HepG2 (cell line): ENCODE measurements around the gene RGS19. TPM values are rescaled to one million over a fixed set of nuclear protein-coding genes. Genes with fewer than 3 reads are reported as not detected.

Source experiments
- ATF7 ChIP-seq, 2 experiments: fragments of 450-650 bp in 1 of 2; sonication (generic) in 1 of 2; formaldehyde crosslinking in 1 of 2; IDR thresholded peaks; 2 replicates each; pipeline versions ENCODE4 v1.4.0 to v1.6.1; 2016 to 2020; ENCODE audit warnings: antibody characterized with exemption in 1 of 2, mild to moderate bottlenecking in 1 of 2, missing genetic modification reagents in 1 of 2
- DNMT1 ChIP-seq: sonication (generic); formaldehyde crosslinking; IDR thresholded peaks from 2 replicates; pipeline ENCODE4 v1.5.1; 2020; ENCODE audit warnings: mild to moderate bottlenecking, missing genetic modification reagents
- REXO4 ChIP-seq: sonication (generic); formaldehyde crosslinking; IDR thresholded peaks from 2 replicates; pipeline ENCODE4 v1.8.0; 2022; ENCODE audit warnings: missing genetic modification reagents, mild to moderate bottlenecking, borderline replicate concordance
- SRSF1 ChIP-seq: fragments of 200-400 bp; formaldehyde crosslinking; optimal IDR thresholded peaks from 2 replicates; pipeline ENCODE3; 2017; ENCODE audit warnings: mild to moderate bottlenecking, low read depth, low read length, moderate library complexity
- TBL1XR1 ChIP-seq: fragments of 150-350 bp; IDR thresholded peaks from 2 replicates; pipeline ENCODE4 v1.6.1; 2014; ENCODE audit warnings: borderline replicate concordance, low read length; ENCODE audit not compliant: partially characterized antibody
- ZBTB38 ChIP-seq: sonication (generic); formaldehyde crosslinking; IDR thresholded peaks from 2 replicates; pipeline ENCODE4 v1.5.1; 2020; ENCODE audit warnings: mild to moderate bottlenecking, missing genetic modification reagents
- ZFY ChIP-seq: sonication (generic); formaldehyde crosslinking; IDR thresholded peaks from 2 replicates; pipeline ENCODE4 v1.4.0; 2020; ENCODE audit warnings: missing genetic modification reagents
- ZNF446 ChIP-seq: sonication (generic); formaldehyde crosslinking; IDR thresholded peaks from 2 replicates; pipeline ENCODE4 v1.5.0; 2020; ENCODE audit warnings: mild to moderate bottlenecking, missing genetic modification reagents
- ZNF629 ChIP-seq: sonication (generic); formaldehyde crosslinking; conservative IDR thresholded peaks from 2 replicates; pipeline ENCODE4 v1.5.0; 2020; ENCODE audit warnings: missing genetic modification reagents
- polyA plus RNA-seq, 8 experiments: library from polyadenylated mRNA; depleted of rRNA in 3 of 8; stranded (reverse) in 7 of 8; unstranded in 1 of 8; fragments of >200 nt; fragmentation: Illumina TruSeq in 4 of 8; extraction: Trizol in 4 of 8; gene quantifications; 2 replicates each; pipeline versions ENCODE4 v1.2.1 to v1.2.3, GENCODE V29; 2011 to 2016; ENCODE audit warnings: low read depth in 4 of 8, missing spikeins in 1 of 8, mixed read lengths in 1 of 8; ENCODE audit not compliant: insufficient read depth in 1 of 8
- total RNA-seq, 5 experiments: library from RNA; depleted of rRNA; stranded (reverse); fragments of >200 nt; fragmentation: Illumina TruSeq; extraction: Trizol; gene quantifications; 2 replicates each; pipeline ENCODE4 v1.2.3, GENCODE V29; 2016; ENCODE audit warnings: low read depth in 1 of 5
- TF ChIP-seq, protein P1 (sequence below): sonication (generic); formaldehyde crosslinking; IDR thresholded peaks from 2 replicates; pipeline ENCODE4 v1.5.0; 2020; ENCODE audit warnings: mild to moderate bottlenecking, missing genetic modification reagents, moderate library complexity
- TF ChIP-seq, protein P2 (sequence below): sonication (generic); formaldehyde crosslinking; IDR thresholded peaks from 2 replicates; pipeline ENCODE4 v1.4.0; 2020; ENCODE audit warnings: missing genetic modification reagents, mild to moderate bottlenecking, borderline replicate concordance
- TF ChIP-seq, protein P3 (sequence below): sonication (generic); formaldehyde crosslinking; IDR thresholded peaks from 2 replicates; pipeline ENCODE4 v1.4.0; 2020; ENCODE audit warnings: mild to moderate bottlenecking, missing genetic modification reagents
- TF ChIP-seq, protein P4 (sequence below): sonication (generic); formaldehyde crosslinking; IDR thresholded peaks from 2 replicates; pipeline ENCODE4 v1.8.0; 2022; ENCODE audit warnings: mild to moderate bottlenecking, missing genetic modification reagents; ENCODE audit not compliant: insufficient replicate concordance
- TF ChIP-seq, protein P5 (sequence below): sonication (generic); formaldehyde crosslinking; IDR thresholded peaks from 2 replicates; pipeline ENCODE4 v1.9.0; 2021; ENCODE audit warnings: mild to moderate bottlenecking, missing genetic modification reagents

Gene RGS19
- total and polyA plus RNA-seq, 2 of the 13 experiments (the other 11 are each of a cell fraction or from before 2014, with no cell fraction given), result 10.7 to 11.9 TPM

DNA sequence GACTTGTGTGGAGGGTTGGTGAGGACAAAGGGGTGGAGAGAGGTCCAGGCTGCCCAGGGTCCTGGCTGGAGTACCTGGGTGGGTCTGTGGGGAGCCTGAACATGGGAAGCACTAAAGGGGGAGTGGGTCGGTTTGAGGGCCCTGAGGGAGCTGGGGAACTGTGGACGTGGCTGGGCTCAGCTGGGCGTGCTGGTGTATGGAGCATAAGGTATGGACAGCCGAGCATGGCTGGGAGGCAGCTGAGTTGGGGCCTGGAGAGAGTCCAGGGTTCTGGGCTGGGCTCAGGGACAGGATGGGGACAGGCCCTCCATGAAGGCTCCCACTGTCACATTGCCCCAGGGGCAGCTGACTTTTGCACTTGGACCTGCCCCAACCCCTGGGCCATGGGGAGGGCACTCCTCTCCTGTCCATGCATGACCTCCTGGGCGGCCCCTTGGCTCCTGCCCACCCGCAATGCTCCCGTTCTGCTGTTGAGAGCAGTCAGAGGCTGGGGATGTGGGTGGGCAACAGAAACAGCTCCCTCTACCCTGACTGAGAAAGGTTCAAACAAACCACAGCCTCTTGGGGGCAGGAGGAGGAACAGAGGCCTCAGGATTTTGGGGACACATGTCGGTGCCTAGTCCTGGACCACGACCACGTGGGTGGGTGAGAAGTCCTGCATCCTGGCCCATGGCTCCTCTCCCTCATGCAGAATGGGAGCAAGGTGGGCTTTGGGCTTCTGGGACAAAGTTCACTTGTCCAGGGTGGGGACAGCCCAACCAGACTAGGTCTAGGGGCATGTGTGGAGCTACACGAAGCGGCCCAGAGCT is 38.9 kb downstream of the RGS19 start (continued):
- TF ChIP-seq, protein P1, sequence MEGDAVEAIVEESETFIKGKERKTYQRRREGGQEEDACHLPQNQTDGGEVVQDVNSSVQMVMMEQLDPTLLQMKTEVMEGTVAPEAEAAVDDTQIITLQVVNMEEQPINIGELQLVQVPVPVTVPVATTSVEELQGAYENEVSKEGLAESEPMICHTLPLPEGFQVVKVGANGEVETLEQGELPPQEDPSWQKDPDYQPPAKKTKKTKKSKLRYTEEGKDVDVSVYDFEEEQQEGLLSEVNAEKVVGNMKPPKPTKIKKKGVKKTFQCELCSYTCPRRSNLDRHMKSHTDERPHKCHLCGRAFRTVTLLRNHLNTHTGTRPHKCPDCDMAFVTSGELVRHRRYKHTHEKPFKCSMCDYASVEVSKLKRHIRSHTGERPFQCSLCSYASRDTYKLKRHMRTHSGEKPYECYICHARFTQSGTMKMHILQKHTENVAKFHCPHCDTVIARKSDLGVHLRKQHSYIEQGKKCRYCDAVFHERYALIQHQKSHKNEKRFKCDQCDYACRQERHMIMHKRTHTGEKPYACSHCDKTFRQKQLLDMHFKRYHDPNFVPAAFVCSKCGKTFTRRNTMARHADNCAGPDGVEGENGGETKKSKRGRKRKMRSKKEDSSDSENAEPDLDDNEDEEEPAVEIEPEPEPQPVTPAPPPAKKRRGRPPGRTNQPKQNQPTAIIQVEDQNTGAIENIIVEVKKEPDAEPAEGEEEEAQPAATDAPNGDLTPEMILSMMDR (CRISPR knock-in tag), result 0 out of 2 replicates have a peak, but pooled peaks have one; percentile 32
- TF ChIP-seq, protein P2, sequence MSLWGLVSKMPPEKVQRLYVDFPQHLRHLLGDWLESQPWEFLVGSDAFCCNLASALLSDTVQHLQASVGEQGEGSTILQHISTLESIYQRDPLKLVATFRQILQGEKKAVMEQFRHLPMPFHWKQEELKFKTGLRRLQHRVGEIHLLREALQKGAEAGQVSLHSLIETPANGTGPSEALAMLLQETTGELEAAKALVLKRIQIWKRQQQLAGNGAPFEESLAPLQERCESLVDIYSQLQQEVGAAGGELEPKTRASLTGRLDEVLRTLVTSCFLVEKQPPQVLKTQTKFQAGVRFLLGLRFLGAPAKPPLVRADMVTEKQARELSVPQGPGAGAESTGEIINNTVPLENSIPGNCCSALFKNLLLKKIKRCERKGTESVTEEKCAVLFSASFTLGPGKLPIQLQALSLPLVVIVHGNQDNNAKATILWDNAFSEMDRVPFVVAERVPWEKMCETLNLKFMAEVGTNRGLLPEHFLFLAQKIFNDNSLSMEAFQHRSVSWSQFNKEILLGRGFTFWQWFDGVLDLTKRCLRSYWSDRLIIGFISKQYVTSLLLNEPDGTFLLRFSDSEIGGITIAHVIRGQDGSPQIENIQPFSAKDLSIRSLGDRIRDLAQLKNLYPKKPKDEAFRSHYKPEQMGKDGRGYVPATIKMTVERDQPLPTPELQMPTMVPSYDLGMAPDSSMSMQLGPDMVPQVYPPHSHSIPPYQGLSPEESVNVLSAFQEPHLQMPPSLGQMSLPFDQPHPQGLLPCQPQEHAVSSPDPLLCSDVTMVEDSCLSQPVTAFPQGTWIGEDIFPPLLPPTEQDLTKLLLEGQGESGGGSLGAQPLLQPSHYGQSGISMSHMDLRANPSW, result no peak
- peak; percentile 16; the same call in 1 of the 2 replicates for TF ChIP-seq ZBTB38 (CRISPR knock-in tag)
- peak; percentile 89; the same call in 1 of the 2 replicates for TF ChIP-seq REXO4 (CRISPR knock-in tag)
- no peak for TF ChIP-seq SRSF1
- no peak for TF ChIP-seq ZNF446 (CRISPR knock-in tag)
- TF ChIP-seq, protein P3, sequence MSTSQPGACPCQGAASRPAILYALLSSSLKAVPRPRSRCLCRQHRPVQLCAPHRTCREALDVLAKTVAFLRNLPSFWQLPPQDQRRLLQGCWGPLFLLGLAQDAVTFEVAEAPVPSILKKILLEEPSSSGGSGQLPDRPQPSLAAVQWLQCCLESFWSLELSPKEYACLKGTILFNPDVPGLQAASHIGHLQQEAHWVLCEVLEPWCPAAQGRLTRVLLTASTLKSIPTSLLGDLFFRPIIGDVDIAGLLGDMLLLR (CRISPR knock-in tag), result peak; percentile 59; the same call in 1 of the 2 replicates
- TF ChIP-seq, protein P4, sequence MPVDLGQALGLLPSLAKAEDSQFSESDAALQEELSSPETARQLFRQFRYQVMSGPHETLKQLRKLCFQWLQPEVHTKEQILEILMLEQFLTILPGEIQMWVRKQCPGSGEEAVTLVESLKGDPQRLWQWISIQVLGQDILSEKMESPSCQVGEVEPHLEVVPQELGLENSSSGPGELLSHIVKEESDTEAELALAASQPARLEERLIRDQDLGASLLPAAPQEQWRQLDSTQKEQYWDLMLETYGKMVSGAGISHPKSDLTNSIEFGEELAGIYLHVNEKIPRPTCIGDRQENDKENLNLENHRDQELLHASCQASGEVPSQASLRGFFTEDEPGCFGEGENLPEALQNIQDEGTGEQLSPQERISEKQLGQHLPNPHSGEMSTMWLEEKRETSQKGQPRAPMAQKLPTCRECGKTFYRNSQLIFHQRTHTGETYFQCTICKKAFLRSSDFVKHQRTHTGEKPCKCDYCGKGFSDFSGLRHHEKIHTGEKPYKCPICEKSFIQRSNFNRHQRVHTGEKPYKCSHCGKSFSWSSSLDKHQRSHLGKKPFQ (CRISPR knock-in tag), result no peak
- no peak for TF ChIP-seq ZNF629 (CRISPR knock-in tag)
- no peak for TF ChIP-seq ATF7 (IDR thresholded peaks at IDR 0.05)
- 0 out of 2 replicates have a peak, but pooled peaks have one; percentile 63 for TF ChIP-seq ATF7 (CRISPR knock-in tag; IDR thresholded peaks at IDR 0.05)
- TF ChIP-seq, protein P5, sequence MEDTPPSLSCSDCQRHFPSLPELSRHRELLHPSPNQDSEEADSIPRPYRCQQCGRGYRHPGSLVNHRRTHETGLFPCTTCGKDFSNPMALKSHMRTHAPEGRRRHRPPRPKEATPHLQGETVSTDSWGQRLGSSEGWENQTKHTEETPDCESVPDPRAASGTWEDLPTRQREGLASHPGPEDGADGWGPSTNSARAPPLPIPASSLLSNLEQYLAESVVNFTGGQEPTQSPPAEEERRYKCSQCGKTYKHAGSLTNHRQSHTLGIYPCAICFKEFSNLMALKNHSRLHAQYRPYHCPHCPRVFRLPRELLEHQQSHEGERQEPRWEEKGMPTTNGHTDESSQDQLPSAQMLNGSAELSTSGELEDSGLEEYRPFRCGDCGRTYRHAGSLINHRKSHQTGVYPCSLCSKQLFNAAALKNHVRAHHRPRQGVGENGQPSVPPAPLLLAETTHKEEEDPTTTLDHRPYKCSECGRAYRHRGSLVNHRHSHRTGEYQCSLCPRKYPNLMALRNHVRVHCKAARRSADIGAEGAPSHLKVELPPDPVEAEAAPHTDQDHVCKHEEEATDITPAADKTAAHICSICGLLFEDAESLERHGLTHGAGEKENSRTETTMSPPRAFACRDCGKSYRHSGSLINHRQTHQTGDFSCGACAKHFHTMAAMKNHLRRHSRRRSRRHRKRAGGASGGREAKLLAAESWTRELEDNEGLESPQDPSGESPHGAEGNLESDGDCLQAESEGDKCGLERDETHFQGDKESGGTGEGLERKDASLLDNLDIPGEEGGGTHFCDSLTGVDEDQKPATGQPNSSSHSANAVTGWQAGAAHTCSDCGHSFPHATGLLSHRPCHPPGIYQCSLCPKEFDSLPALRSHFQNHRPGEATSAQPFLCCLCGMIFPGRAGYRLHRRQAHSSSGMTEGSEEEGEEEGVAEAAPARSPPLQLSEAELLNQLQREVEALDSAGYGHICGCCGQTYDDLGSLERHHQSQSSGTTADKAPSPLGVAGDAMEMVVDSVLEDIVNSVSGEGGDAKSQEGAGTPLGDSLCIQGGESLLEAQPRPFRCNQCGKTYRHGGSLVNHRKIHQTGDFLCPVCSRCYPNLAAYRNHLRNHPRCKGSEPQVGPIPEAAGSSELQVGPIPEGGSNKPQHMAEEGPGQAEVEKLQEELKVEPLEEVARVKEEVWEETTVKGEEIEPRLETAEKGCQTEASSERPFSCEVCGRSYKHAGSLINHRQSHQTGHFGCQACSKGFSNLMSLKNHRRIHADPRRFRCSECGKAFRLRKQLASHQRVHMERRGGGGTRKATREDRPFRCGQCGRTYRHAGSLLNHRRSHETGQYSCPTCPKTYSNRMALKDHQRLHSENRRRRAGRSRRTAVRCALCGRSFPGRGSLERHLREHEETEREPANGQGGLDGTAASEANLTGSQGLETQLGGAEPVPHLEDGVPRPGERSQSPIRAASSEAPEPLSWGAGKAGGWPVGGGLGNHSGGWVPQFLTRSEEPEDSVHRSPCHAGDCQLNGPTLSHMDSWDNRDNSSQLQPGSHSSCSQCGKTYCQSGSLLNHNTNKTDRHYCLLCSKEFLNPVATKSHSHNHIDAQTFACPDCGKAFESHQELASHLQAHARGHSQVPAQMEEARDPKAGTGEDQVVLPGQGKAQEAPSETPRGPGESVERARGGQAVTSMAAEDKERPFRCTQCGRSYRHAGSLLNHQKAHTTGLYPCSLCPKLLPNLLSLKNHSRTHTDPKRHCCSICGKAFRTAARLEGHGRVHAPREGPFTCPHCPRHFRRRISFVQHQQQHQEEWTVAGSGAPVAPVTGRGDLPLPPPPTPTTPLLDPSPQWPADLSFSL (CRISPR knock-in tag), result peak; percentile 8; the same call in 1 of the 2 replicates
- no peak for TF ChIP-seq DNMT1 (CRISPR knock-in tag)
- peak; percentile 40 for TF ChIP-seq ZFY
- no peak for TF ChIP-seq TBL1XR1
